ENCODE measurements around the gene KRTAP10-6.

The KRTAP10-6 gene

GRCh38 chr21:44571844-44572782, 20.2 kb downstream of the KRTAP10-6 start:
- DNase-seq (ENCODE audit: insufficient read length, low spot score) (no peak), FAIRE-seq (no peak)
- no peak for TF ChIP-seq TAF1 (IDR thresholded peaks at IDR 0.05; ENCODE audit: low read depth, low read length)
- TF ChIP-seq POLR2AphosphoS5 (IDR thresholded peaks at IDR 0.05; ENCODE audit: low read depth, low read length), result no peak
- TF ChIP-seq SPI1 (IDR thresholded peaks at IDR 0.05; ENCODE audit: low read depth, low read length), result no peak
- no peak for TF ChIP-seq POLR2A (IDR thresholded peaks at IDR 0.05; ENCODE audit: low read depth, low read length)
- no peak for TF ChIP-seq PAX5 (IDR thresholded peaks at IDR 0.05; ENCODE audit: insufficient read depth, low read length, severe bottlenecking)
- no peak for TF ChIP-seq POU2F2 (IDR thresholded peaks at IDR 0.05; ENCODE audit: low read depth, low read length)

- TF ChIP-seq SPI1 (IDR thresholded peaks at IDR 0.05; ENCODE audit: low read depth, low read length) (no peak), POU2F2 (IDR thresholded peaks at IDR 0.05; ENCODE audit: low read depth, low read length) (no peak), PAX5 (IDR thresholded peaks at IDR 0.05; ENCODE audit: insufficient read depth, low read length, severe bottlenecking) (no peak), TAF1 (IDR thresholded peaks at IDR 0.05; ENCODE audit: low read depth, low read length) (no peak), POLR2A (IDR thresholded peaks at IDR 0.05; ENCODE audit: low read depth, low read length) (no peak)
- no peak for DNase-seq (ENCODE audit: insufficient read length, low spot score)
- no peak for FAIRE-seq
Observed at GRCh38 chr21:44571296-44571695, 21.0 kb downstream of the KRTAP10-6 start.

GRCh38 chr21:44569861-44570517, 22.3 kb downstream of the KRTAP10-6 start:
- DNase-seq (ENCODE audit: insufficient read length, low spot score), result no peak
- FAIRE-seq, result no peak
- no peak for TF ChIP-seq PAX5 (IDR thresholded peaks at IDR 0.05; ENCODE audit: insufficient read depth, low read length, severe bottlenecking)
- TF ChIP-seq TAF1 (IDR thresholded peaks at IDR 0.05; ENCODE audit: low read depth, low read length), result no peak
- TF ChIP-seq POU2F2 (IDR thresholded peaks at IDR 0.05; ENCODE audit: low read depth, low read length), result no peak
- no peak for TF ChIP-seq POLR2A (IDR thresholded peaks at IDR 0.05; ENCODE audit: low read depth, low read length)
- no peak for TF ChIP-seq POLR2AphosphoS5 (IDR thresholded peaks at IDR 0.05; ENCODE audit: low read depth, low read length)
- no peak for TF ChIP-seq SPI1 (IDR thresholded peaks at IDR 0.05; ENCODE audit: low read depth, low read length)

- DNase-seq (ENCODE audit: insufficient read length, low spot score) (no peak), FAIRE-seq (no peak)
- TF ChIP-seq SPI1 (IDR thresholded peaks at IDR 0.05; ENCODE audit: low read depth, low read length), result no peak
- no peak for TF ChIP-seq POLR2A (IDR thresholded peaks at IDR 0.05; ENCODE audit: low read depth, low read length)
- no peak for TF ChIP-seq TAF1 (IDR thresholded peaks at IDR 0.05; ENCODE audit: low read depth, low read length)
- no peak for TF ChIP-seq POLR2AphosphoS5 (IDR thresholded peaks at IDR 0.05; ENCODE audit: low read depth, low read length)
- no peak for TF ChIP-seq POU2F2 (IDR thresholded peaks at IDR 0.05; ENCODE audit: low read depth, low read length)
- TF ChIP-seq PAX5 (IDR thresholded peaks at IDR 0.05; ENCODE audit: insufficient read depth, low read length, severe bottlenecking), result no peak
Observed at GRCh38 chr21:44568667-44569556, 23.4 kb downstream of the KRTAP10-6 start.

- TF ChIP-seq POLR2AphosphoS5 (IDR thresholded peaks at IDR 0.05; ENCODE audit: low read depth, low read length) (no peak), TAF1 (IDR thresholded peaks at IDR 0.05; ENCODE audit: low read depth, low read length) (no peak), POLR2A (IDR thresholded peaks at IDR 0.05; ENCODE audit: low read depth, low read length) (no peak), POU2F2 (IDR thresholded peaks at IDR 0.05; ENCODE audit: low read depth, low read length) (no peak), PAX5 (IDR thresholded peaks at IDR 0.05; ENCODE audit: insufficient read depth, low read length, severe bottlenecking) (no peak), SPI1 (IDR thresholded peaks at IDR 0.05; ENCODE audit: low read depth, low read length) (no peak)
- no peak for FAIRE-seq
- DNase-seq (ENCODE audit: insufficient read length, low spot score), result no peak
Observed at GRCh38 chr21:44568261-44568660, 24.0 kb downstream of the KRTAP10-6 start.

- FAIRE-seq (no peak), DNase-seq (ENCODE audit: insufficient read length, low spot score) (no peak)
- TF ChIP-seq POU2F2 (IDR thresholded peaks at IDR 0.05; ENCODE audit: low read depth, low read length) (no peak), POLR2AphosphoS5 (IDR thresholded peaks at IDR 0.05; ENCODE audit: low read depth, low read length) (no peak), PAX5 (IDR thresholded peaks at IDR 0.05; ENCODE audit: insufficient read depth, low read length, severe bottlenecking) (no peak), POLR2A (IDR thresholded peaks at IDR 0.05; ENCODE audit: low read depth, low read length) (no peak), TAF1 (IDR thresholded peaks at IDR 0.05; ENCODE audit: low read depth, low read length) (no peak), SPI1 (IDR thresholded peaks at IDR 0.05; ENCODE audit: low read depth, low read length) (no peak)
Observed at GRCh38 chr21:44567481-44568171, 24.7 kb downstream of the KRTAP10-6 start.

GRCh38 chr21:44566403-44566802, 25.9 kb downstream of the KRTAP10-6 start:
- FAIRE-seq, result no peak
- TF ChIP-seq PAX5 (IDR thresholded peaks at IDR 0.05; ENCODE audit: insufficient read depth, low read length, severe bottlenecking), result no peak
- TF ChIP-seq TAF1 (IDR thresholded peaks at IDR 0.05; ENCODE audit: low read depth, low read length), result no peak
- no peak for TF ChIP-seq POLR2AphosphoS5 (IDR thresholded peaks at IDR 0.05; ENCODE audit: low read depth, low read length)
- no peak for TF ChIP-seq POU2F2 (IDR thresholded peaks at IDR 0.05; ENCODE audit: low read depth, low read length)
- no peak for TF ChIP-seq SPI1 (IDR thresholded peaks at IDR 0.05; ENCODE audit: low read depth, low read length)
- no peak for TF ChIP-seq POLR2A (IDR thresholded peaks at IDR 0.05; ENCODE audit: low read depth, low read length)
- no peak for DNase-seq (ENCODE audit: insufficient read length, low spot score)

GRCh38 chr21:44564886-44565598, 27.3 kb downstream of the KRTAP10-6 start:
- DNase-seq (ENCODE audit: insufficient read length, low spot score) (no peak), FAIRE-seq (peak; percentile 5)
- TF ChIP-seq PAX5 (IDR thresholded peaks at IDR 0.05; ENCODE audit: insufficient read depth, low read length, severe bottlenecking) (no peak), POLR2AphosphoS5 (IDR thresholded peaks at IDR 0.05; ENCODE audit: low read depth, low read length) (no peak), TAF1 (IDR thresholded peaks at IDR 0.05; ENCODE audit: low read depth, low read length) (no peak), SPI1 (IDR thresholded peaks at IDR 0.05; ENCODE audit: low read depth, low read length) (no peak), POLR2A (IDR thresholded peaks at IDR 0.05; ENCODE audit: low read depth, low read length) (no peak), POU2F2 (IDR thresholded peaks at IDR 0.05; ENCODE audit: low read depth, low read length) (no peak)
